Liver (tissue), 9 donors: ENCODE data around the gene INPP5E. TPM values are rescaled to one million over a fixed set of nuclear protein-coding genes. Genes with fewer than 3 reads are reported as not detected.

Source experiments
- DNase-seq: peaks from one replicate; pipeline ENCODE4 v3.0.0-alpha.2; 2017; ENCODE audit warnings: low spot score
- H3K27ac ChIP-seq, 2 donors: one replicate each; pipeline ENCODE4 v1.7.0; 2013; ENCODE audit warnings: inconsistent platforms in 2 of 2, low read length in 2 of 2, control low read depth in 1 of 2, low read depth in 1 of 2, mild to moderate bottlenecking in 1 of 2
- H3K27me3 ChIP-seq, 4 donors: one replicate each; pipeline versions ENCODE4 v1.6.1 to v1.7.0; 2013; ENCODE audit warnings: low read length in 3 of 4, inconsistent platforms in 1 of 4, mild to moderate bottlenecking in 1 of 4, moderate library complexity in 1 of 4; ENCODE audit not compliant: control insufficient read depth in 4 of 4, insufficient read depth in 4 of 4
- H3K36me3 ChIP-seq, 4 donors: one replicate each; pipeline versions ENCODE4 v1.6.1 to v1.7.0; 2013; ENCODE audit warnings: low read length in 3 of 4, mild to moderate bottlenecking in 3 of 4, low read depth in 1 of 4, moderate library complexity in 1 of 4; ENCODE audit not compliant: control insufficient read depth in 4 of 4, insufficient read depth in 3 of 4
- H3K4me1 ChIP-seq, 4 donors: one replicate each; pipeline versions ENCODE4 v1.6.1 to v1.7.0; 2013; ENCODE audit warnings: low read length in 3 of 4, mild to moderate bottlenecking in 3 of 4, moderate library complexity in 1 of 4; ENCODE audit not compliant: control insufficient read depth in 4 of 4, insufficient read depth in 4 of 4
- H3K4me3 ChIP-seq, 3 donors: one replicate each; pipeline versions ENCODE4 v1.6.1 to v1.7.0; 2013; ENCODE audit warnings: low read length in 3 of 3, control low read depth in 1 of 3, low read depth in 1 of 3, mild to moderate bottlenecking in 1 of 3
- H3K9ac ChIP-seq, 2 donors: one replicate each; pipeline ENCODE4 v1.7.0; 2013; ENCODE audit warnings: low read length in 2 of 2, mild to moderate bottlenecking in 2 of 2, moderate library complexity in 2 of 2, control low read depth in 1 of 2, low read depth in 1 of 2
- H3K9me3 ChIP-seq, 4 donors: one replicate each; pipeline versions ENCODE4 v1.6.1 to v1.7.0; 2013; ENCODE audit warnings: low read length in 3 of 4; ENCODE audit not compliant: control insufficient read depth in 4 of 4
- EGR1 ChIP-seq, 2 donors: IDR thresholded peaks; 2 replicates each; pipeline ENCODE4 v1.6.1; 2016 to 2018; ENCODE audit warnings: antibody characterized with exemption in 2 of 2, low read depth in 2 of 2
- FOXA1 ChIP-seq: IDR thresholded peaks from 2 replicates; pipeline ENCODE4 v1.6.1; 2016; ENCODE audit warnings: antibody characterized with exemption
- FOXA2 ChIP-seq: IDR thresholded peaks from 2 replicates; pipeline ENCODE4 v1.6.1; 2016; ENCODE audit warnings: antibody characterized with exemption
- GABPA ChIP-seq, 2 donors: IDR thresholded peaks in 1 of 2; conservative IDR thresholded peaks in 1 of 2; 2 replicates each; pipeline ENCODE4 v1.6.1; 2016; ENCODE audit warnings: antibody characterized with exemption in 2 of 2, mild to moderate bottlenecking in 1 of 2, moderate library complexity in 1 of 2
- HNF4A ChIP-seq, 2 donors: conservative IDR thresholded peaks; 2 replicates each; pipeline ENCODE4 v1.6.1; 2016; ENCODE audit warnings: antibody characterized with exemption in 2 of 2, mild to moderate bottlenecking in 2 of 2
- HNF4G ChIP-seq: IDR thresholded peaks from 2 replicates; pipeline ENCODE4 v1.6.1; 2016; ENCODE audit warnings: antibody characterized with exemption
- JUND ChIP-seq, 2 donors: IDR thresholded peaks; 2 replicates each; pipeline ENCODE4 v1.6.1; 2016; ENCODE audit warnings: antibody characterized with exemption in 2 of 2
- NR2F2 ChIP-seq: IDR thresholded peaks from 2 replicates; pipeline ENCODE4 v1.6.1; 2016; ENCODE audit warnings: antibody characterized with exemption
- RAD21 ChIP-seq, 2 donors: IDR thresholded peaks; 2 replicates each; pipeline ENCODE4 v1.6.1; 2016; ENCODE audit warnings: antibody characterized with exemption in 2 of 2, mild to moderate bottlenecking in 2 of 2
- RXRA ChIP-seq, 2 donors: IDR thresholded peaks; 2 replicates each; pipeline ENCODE4 v1.6.1; 2017 to 2018; ENCODE audit warnings: antibody characterized with exemption in 2 of 2, mild to moderate bottlenecking in 1 of 2
- SP1 ChIP-seq: IDR thresholded peaks from 2 replicates; pipeline ENCODE4 v1.6.1; 2018; ENCODE audit warnings: antibody characterized with exemption, mild to moderate bottlenecking
- TAF1 ChIP-seq: conservative IDR thresholded peaks from 2 replicates; pipeline ENCODE4 v1.6.1; 2016; ENCODE audit warnings: antibody characterized with exemption, mild to moderate bottlenecking
- YY1 ChIP-seq: IDR thresholded peaks from 2 replicates; pipeline ENCODE4 v1.6.1; 2016; ENCODE audit warnings: antibody characterized with exemption, mild to moderate bottlenecking
- WGBS: extraction: QIAGEN DNeasy Blood & Tissue Kit; methylation state at CpG from one replicate; pipeline ENCODE4 v1.1.7; 2013; 5-methylcytosine and 5-hydroxymethylcytosine counted together
- polyA plus RNA-seq, 2 donors: library from polyadenylated mRNA; stranded (reverse) in 1 of 2; unstranded in 1 of 2; fragments of 200-250 nt in 1 of 2; fragments of >200 nt in 1 of 2; fragmentation: Nextera tagmentation in 1 of 2; extraction: Ambion mirVana in 1 of 2; gene quantifications; one replicate each; pipeline versions ENCODE4 v1.2.1 to v1.2.3, GENCODE V29; 2013 to 2015
- total RNA-seq, 2 donors: library from RNA; depleted of rRNA; stranded (reverse); fragments of >200 nt; gene quantifications; one replicate each; pipeline ENCODE4 v1.2.3, GENCODE V29; 2014
- TF ChIP-seq, protein P1 (sequence below): IDR thresholded peaks from 2 replicates; pipeline ENCODE4 v1.6.1; 2016; ENCODE audit warnings: antibody characterized with exemption
- TF ChIP-seq, protein P2 (sequence below): IDR thresholded peaks from 2 replicates; pipeline ENCODE4 v1.6.1; 2016; ENCODE audit warnings: antibody characterized with exemption
- TF ChIP-seq, protein P3 (sequence below): IDR thresholded peaks from 2 replicates; pipeline ENCODE4 v1.6.1; 2016; ENCODE audit warnings: antibody characterized with exemption, mild to moderate bottlenecking
- TF ChIP-seq, protein P4 (sequence below): IDR thresholded peaks from 2 replicates; pipeline ENCODE4 v1.6.1; 2016; ENCODE audit warnings: antibody characterized with exemption
- TF ChIP-seq, protein P5 (sequence below): fragments of 150-350 bp; IDR thresholded peaks from 2 replicates; pipeline ENCODE4 v1.5.1; 2017; ENCODE audit warnings: improper control_type of control experiment, low read depth, low read length; ENCODE audit not compliant: missing input control
- donor health status: healthy.
- donor health status: healthy.
- donor health status: healthy.
- donor health status: healthy.
- donor health status: healthy.

INPP5E gene
- total and polyA plus RNA-seq, 4 donors: 1.0 to 3.3 (median 2.9) TPM

DNA sequence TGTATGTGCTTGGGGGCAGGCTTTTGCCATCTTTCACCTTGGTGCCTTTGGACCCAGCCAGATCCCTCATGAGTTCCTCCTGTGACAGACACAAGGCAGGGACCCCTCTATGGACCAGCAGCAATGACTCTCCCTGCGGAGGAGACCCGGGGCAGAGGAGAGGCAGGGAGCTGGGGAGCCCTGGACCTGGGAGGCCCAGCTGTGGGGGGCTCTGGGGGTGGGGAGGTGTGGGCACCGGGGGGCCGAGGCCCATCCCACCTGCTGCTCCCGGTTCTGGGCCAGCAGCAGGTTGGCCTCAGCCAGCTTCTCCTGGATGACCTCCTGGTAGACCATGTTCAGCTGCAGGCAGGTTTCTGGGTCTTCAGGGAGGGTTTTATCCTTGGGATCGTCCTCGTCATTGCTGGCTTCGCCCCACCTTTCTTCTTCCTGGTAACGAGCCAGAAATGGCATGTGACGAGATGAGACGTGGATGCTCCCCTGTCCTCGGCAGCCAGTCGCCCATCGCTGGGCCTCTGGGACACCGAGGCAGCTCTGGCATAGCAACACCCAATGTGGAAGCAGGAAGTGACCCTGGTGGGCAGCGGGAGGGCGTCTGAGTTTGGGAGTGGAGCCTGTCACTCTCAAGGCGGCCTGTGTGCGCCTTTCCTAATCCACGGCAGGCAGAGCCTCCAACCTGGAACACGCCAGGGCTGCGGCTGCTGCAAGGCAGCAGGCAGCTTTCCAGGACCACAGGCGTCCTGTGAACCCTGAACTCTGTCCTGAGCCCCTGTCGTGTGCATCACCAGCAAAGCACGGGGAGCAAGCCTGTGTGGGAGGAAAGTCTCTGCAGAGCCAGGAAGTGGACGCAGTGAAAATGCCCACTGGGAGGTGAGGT lies 44.1 kb downstream of the INPP5E start (continued):
- TF ChIP-seq NR2F2: no peak
- peak; percentile 76 to 89 for TF ChIP-seq RXRA (IDR thresholded peaks at IDR 0.05)

DNA sequence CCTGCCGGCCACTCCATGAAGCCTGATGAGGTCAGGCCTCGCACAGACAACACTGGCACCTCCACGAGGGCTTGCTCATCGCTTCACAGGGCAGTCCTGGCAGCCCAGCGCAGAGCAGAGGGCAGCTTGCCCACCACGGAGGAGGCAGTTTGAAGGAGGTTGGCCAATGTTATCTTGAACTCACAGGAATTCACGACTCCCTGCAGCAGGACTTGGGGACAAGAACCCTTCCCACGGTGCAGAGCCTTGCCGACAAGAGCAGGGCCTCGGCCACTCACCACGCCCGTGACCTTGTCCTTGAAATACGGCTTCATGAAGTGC lies 44.7 kb downstream of the INPP5E start:
- H3K27me3 ChIP-seq: no peaks in the 10 kb centered on the region
- no peak overlapping the region for H3K4me3 ChIP-seq
- peaks cover 10 to 47% (median 34%) of the 10 kb centered on the region in 4 donors for H3K4me1 ChIP-seq
- H3K9me3 ChIP-seq: no peaks in the 10 kb centered on the region
- WGBS: 89% methylated on average over 13 of the region's 13 CpGs
- no peak for DNase-seq
- H3K27ac ChIP-seq: peak overlapping the region in 1 of 2 donors; percentile 78
- H3K9ac ChIP-seq: no peak overlapping the region
- peaks cover 0 to 37% (median 18%) of the 10 kb centered on the region in 4 donors for H3K36me3 ChIP-seq
- TF ChIP-seq TAF1 (no peak), GABPA (IDR thresholded peaks at IDR 0.05 in 1 of 2, conservative IDR thresholded peaks at IDR 0.05 in 1 of 2) (no peak)

DNA sequence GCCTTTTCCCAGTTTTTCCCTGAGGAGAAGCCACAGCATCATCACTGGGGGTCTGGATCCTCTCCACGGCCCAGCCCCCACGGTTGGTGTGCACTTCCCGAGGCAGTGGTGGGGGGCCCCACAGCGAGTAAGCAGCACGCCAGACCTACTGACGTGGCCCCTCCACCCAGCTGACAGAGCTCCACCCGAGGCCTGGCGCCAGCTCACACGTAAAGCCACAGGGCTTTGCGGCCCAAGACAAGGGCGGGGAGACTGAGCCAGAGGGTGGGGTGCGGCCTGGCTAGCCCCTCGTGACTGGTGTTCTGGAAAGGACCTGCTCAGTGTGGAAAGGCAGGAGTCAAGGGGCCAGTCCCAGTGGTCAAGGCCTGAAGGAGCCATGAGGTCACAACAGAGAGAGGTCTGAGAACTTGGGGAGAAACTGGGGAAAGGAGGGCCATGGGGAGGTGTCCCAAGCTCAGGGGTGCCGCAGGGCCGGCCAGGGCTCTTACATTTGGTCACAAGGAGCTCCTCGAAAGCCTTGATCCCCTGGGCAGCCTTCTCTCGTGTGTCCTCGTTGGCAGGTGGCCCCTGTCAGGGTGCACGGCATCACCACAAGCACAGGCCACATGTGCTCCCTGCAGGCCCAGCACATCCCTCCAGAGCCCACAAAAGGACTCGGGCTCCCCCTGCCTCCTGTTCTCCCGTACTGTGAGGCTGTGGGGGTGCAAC lies 45.2 kb downstream of the INPP5E start:
- Histone ChIP-seq H3K9me3 (no peaks in the 10 kb centered on the region), H3K4me3 (no peak overlapping the region), H3K27ac (no peak overlapping the region), H3K4me1 (peaks cover 10 to 44% (median 33%) of the 10 kb centered on the region in 4 donors), H3K36me3 (peaks cover 2 to 41% (median 20%) of the 10 kb centered on the region in 4 donors), H3K27me3 (no peaks in the 10 kb centered on the region), H3K9ac (no peak overlapping the region)
- DNase-seq: no peak
- no peak for TF ChIP-seq FOXA1
- TF ChIP-seq, protein P1, sequence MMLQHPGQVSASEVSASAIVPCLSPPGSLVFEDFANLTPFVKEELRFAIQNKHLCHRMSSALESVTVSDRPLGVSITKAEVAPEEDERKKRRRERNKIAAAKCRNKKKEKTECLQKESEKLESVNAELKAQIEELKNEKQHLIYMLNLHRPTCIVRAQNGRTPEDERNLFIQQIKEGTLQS: no peak
- no peak for TF ChIP-seq EGR1 (IDR thresholded peaks at IDR 0.05; ENCODE audit: low read depth in 2 of 2)
- no peak for TF ChIP-seq FOXA2
- TF ChIP-seq, protein P2, sequence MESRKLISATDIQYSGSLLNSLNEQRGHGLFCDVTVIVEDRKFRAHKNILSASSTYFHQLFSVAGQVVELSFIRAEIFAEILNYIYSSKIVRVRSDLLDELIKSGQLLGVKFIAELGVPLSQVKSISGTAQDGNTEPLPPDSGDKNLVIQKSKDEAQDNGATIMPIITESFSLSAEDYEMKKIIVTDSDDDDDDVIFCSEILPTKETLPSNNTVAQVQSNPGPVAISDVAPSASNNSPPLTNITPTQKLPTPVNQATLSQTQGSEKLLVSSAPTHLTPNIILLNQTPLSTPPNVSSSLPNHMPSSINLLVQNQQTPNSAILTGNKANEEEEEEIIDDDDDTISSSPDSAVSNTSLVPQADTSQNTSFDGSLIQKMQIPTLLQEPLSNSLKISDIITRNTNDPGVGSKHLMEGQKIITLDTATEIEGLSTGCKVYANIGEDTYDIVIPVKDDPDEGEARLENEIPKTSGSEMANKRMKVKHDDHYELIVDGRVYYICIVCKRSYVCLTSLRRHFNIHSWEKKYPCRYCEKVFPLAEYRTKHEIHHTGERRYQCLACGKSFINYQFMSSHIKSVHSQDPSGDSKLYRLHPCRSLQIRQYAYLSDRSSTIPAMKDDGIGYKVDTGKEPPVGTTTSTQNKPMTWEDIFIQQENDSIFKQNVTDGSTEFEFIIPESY: no peak
- TF ChIP-seq YY1: no peak
- TF ChIP-seq, protein P3, sequence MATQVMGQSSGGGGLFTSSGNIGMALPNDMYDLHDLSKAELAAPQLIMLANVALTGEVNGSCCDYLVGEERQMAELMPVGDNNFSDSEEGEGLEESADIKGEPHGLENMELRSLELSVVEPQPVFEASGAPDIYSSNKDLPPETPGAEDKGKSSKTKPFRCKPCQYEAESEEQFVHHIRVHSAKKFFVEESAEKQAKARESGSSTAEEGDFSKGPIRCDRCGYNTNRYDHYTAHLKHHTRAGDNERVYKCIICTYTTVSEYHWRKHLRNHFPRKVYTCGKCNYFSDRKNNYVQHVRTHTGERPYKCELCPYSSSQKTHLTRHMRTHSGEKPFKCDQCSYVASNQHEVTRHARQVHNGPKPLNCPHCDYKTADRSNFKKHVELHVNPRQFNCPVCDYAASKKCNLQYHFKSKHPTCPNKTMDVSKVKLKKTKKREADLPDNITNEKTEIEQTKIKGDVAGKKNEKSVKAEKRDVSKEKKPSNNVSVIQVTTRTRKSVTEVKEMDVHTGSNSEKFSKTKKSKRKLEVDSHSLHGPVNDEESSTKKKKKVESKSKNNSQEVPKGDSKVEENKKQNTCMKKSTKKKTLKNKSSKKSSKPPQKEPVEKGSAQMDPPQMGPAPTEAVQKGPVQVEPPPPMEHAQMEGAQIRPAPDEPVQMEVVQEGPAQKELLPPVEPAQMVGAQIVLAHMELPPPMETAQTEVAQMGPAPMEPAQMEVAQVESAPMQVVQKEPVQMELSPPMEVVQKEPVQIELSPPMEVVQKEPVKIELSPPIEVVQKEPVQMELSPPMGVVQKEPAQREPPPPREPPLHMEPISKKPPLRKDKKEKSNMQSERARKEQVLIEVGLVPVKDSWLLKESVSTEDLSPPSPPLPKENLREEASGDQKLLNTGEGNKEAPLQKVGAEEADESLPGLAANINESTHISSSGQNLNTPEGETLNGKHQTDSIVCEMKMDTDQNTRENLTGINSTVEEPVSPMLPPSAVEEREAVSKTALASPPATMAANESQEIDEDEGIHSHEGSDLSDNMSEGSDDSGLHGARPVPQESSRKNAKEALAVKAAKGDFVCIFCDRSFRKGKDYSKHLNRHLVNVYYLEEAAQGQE: no peak
- no peak for TF ChIP-seq RXRA (IDR thresholded peaks at IDR 0.05)
- no peak for TF ChIP-seq TAF1
- TF ChIP-seq, protein P4, sequence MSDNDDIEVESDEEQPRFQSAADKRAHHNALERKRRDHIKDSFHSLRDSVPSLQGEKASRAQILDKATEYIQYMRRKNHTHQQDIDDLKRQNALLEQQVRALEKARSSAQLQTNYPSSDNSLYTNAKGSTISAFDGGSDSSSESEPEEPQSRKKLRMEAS: no peak
- no peak for TF ChIP-seq SP1
- no peak for TF ChIP-seq NR2F2
- TF ChIP-seq RAD21 (IDR thresholded peaks at IDR 0.05): no peak
- no peak for TF ChIP-seq HNF4A (conservative IDR thresholded peaks at IDR 0.05)
- TF ChIP-seq GABPA (IDR thresholded peaks at IDR 0.05 in 1 of 2, conservative IDR thresholded peaks at IDR 0.05 in 1 of 2): no peak
- TF ChIP-seq, protein P5, sequence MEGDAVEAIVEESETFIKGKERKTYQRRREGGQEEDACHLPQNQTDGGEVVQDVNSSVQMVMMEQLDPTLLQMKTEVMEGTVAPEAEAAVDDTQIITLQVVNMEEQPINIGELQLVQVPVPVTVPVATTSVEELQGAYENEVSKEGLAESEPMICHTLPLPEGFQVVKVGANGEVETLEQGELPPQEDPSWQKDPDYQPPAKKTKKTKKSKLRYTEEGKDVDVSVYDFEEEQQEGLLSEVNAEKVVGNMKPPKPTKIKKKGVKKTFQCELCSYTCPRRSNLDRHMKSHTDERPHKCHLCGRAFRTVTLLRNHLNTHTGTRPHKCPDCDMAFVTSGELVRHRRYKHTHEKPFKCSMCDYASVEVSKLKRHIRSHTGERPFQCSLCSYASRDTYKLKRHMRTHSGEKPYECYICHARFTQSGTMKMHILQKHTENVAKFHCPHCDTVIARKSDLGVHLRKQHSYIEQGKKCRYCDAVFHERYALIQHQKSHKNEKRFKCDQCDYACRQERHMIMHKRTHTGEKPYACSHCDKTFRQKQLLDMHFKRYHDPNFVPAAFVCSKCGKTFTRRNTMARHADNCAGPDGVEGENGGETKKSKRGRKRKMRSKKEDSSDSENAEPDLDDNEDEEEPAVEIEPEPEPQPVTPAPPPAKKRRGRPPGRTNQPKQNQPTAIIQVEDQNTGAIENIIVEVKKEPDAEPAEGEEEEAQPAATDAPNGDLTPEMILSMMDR: no peak
- no peak for TF ChIP-seq JUND (IDR thresholded peaks at IDR 0.05)
- no peak for TF ChIP-seq HNF4G
- WGBS: 96% methylated on average over 21 of the region's 21 CpGs
